ENCODE results near the gene ASB8. TPM values are rescaled to one million over a fixed set of nuclear protein-coding genes. Genes with fewer than 3 reads are reported as not detected.
"Not testable (repeated sequence)": the region's sequence is repeated elsewhere in the genome, so short reads cannot be mapped to it uniquely, and the experiment has no call there.

The ASB8 gene
- total RNA-seq, 1 experiment from 2014 or later = 14.0 TPM

- in situ Hi-C loops (cut with HindIII; ENCODE audit: low pct_unique_long_range_greater_than_20kb, low sequenced_read_pairs) = no loop called here
- DNase-seq (ENCODE audit: low read depth) = peak; percentile 92
These were observed 38.1 kb downstream of the ASB8 start, which contains the start of gene PFKM for GRCh38 chr12:48119078-48119833. Gene PFKM (plus strand): TSS chr12:48119364. CDS start chr12:48122775, 3,411 bp downstream.

GRCh38 chr12:48118284-48118871, 38.9 kb downstream of the ASB8 start:
- no peak for DNase-seq (ENCODE audit: low read depth)
- in situ Hi-C loops (cut with HindIII; ENCODE audit: low pct_unique_long_range_greater_than_20kb, low sequenced_read_pairs) = no loop called here

DNA sequence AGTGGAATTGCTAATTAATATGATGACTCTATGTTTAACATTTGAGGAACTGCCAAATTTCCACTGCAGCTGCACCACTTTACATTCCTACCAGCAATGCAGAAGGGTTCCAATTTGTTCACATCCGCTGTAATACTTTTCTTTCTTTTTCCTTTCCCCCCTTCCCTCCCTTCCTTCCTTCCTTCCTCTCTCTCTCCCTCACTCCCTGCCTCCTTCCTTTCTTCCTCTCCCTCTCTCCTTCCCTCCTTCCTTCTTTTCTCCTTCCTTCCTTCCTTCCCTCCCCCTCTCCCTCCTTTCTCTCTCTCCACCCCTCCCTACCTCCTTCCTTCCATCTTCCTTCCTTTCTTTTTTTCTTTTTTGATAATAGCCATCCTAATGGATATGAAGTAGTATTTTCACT, 41.4 kb downstream of the ASB8 start:
- no peak for DNase-seq (ENCODE audit: low read depth)
- in situ Hi-C loops (cut with HindIII; ENCODE audit: low pct_unique_long_range_greater_than_20kb, low sequenced_read_pairs) = no loop called here

DNA sequence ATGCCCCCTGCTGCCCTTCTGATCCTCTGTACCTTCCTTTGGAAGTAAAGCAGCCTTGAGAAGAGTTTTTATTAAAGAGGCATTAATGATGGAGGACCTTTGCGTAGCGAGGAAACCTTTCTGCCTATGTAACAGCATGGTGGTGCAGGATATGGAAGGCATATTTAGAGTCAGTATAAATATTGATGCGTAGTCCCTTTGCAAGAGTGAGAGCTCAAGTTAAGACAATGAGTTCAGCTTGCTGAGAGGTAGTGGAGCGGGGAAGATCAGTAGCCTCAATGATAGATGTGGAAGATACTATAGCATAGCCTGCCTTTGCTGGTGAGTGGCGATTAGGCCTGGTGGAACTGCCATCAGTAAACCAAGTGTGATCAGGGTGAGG, 46.0 kb downstream of the ASB8 start:
- in situ Hi-C loops (cut with HindIII; ENCODE audit: low pct_unique_long_range_greater_than_20kb, low sequenced_read_pairs); DNase-seq (ENCODE audit: low read depth): not testable (repeated sequence)

DNA sequence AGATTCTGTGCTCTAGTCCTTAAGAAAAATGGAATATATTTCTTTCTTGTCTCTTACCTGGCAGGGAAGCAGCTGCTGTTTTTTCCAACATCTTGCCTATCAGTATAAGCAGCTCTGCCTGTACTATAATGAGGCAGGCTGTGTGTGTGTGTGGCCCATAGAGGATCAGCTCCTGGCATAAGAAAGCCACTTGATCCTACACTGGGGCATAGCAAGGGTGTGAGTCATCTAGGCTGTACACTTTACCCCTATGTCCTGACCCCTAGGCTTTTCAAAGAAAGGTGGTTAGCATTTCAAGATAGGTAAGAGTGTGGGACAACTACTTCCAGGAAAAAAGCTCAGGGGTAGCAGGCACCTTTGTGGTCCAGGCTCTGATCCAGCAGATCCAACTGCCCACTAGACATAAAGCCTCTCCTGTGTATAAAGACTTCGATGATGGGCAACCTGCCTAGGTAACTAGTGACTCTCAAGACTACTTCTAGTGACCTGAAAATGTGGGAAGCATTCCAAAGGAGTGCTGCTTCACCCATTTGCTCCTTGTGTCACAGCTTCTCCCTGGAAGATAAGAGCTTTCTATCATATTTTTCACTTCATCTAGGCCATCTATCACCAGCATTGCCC, 46.5 kb downstream of the ASB8 start:
- no peak for DNase-seq (ENCODE audit: low read depth)
- in situ Hi-C loops (cut with HindIII; ENCODE audit: low pct_unique_long_range_greater_than_20kb, low sequenced_read_pairs) = no loop called here

DNA sequence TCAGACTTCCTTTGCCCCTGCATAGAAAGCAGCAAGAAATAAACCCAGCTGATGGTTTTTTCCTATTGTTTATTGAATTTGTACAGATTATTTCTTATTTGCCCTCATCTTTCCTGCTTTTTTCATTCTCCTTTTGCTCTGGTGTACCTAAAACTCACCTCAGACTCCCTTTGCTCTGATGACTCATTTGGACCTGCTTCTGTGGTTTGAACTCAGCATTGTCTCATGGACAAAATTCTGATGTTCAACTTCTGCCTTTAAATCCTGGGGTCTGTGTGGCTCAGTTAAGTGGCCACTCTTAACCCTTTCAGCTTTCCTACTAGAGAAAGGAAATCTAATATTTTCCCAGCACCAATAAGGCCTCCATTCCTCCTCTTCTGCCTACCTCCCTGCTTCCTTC, 47.9 kb downstream of the ASB8 start:
- no peak for DNase-seq (ENCODE audit: low read depth)
- in situ Hi-C loops (cut with HindIII; ENCODE audit: low pct_unique_long_range_greater_than_20kb, low sequenced_read_pairs) = no loop called here

- DNase-seq (ENCODE audit: low read depth) = no peak
- in situ Hi-C loops (cut with HindIII; ENCODE audit: low pct_unique_long_range_greater_than_20kb, low sequenced_read_pairs) = no loop called here
These were observed 50.4 kb downstream of the ASB8 start for GRCh38 chr12:48106681-48107613.

- in situ Hi-C loops (cut with HindIII; ENCODE audit: low pct_unique_long_range_greater_than_20kb, low sequenced_read_pairs) = no loop called here
- peak; percentile 89 for DNase-seq (ENCODE audit: low read depth)
These were observed 51.2 kb downstream of the ASB8 start, which contains the start of gene SENP1 for GRCh38 chr12:48105867-48106680. Gene SENP1 (minus strand): TSS chr12:48106079. CDS start chr12:48101472, 4,607 bp downstream.

- in situ Hi-C loops (cut with HindIII; ENCODE audit: low pct_unique_long_range_greater_than_20kb, low sequenced_read_pairs) = no loop called here
- no peak for DNase-seq (ENCODE audit: low read depth)
These were observed 51.9 kb downstream of the ASB8 start for GRCh38 chr12:48105321-48105866.

- in situ Hi-C loops (cut with HindIII; ENCODE audit: low pct_unique_long_range_greater_than_20kb, low sequenced_read_pairs) = no loop called here
- no peak for DNase-seq (ENCODE audit: low read depth)
These were observed 52.8 kb downstream of the ASB8 start for GRCh38 chr12:48104531-48104930.

Other genes with a start within 250 kb of the ASB8 start
- 212 and 223 TPM in 2 replicates for gene TMEM106C, start 193.9 kb downstream of the ASB8 start, total RNA-seq (2014; rRNA removed; shearing (Covaris generic); ENCODE audit: low replicate concordance)
- not detected in 2 replicates for gene COL2A1, start 153.0 kb downstream of the ASB8 start, total RNA-seq (2014; rRNA removed; shearing (Covaris generic); ENCODE audit: low replicate concordance)
- 18.4 and 23.3 TPM in 2 replicates for gene SENP1, start 51.4 kb downstream of the ASB8 start, total RNA-seq (2014; rRNA removed; shearing (Covaris generic); ENCODE audit: low replicate concordance)
- 65.4 and 193 TPM in 2 replicates for gene PFKM, start 38.2 kb downstream of the ASB8 start, total RNA-seq (2014; rRNA removed; shearing (Covaris generic); ENCODE audit: low replicate concordance)
- gene CCDC184, start 26.1 kb upstream of the ASB8 start, total RNA-seq (2014; rRNA removed; shearing (Covaris generic); ENCODE audit: low replicate concordance) = not detected in 2 replicates
- gene OR10AD1, start 45.8 kb upstream of the ASB8 start, total RNA-seq (2014; rRNA removed; shearing (Covaris generic); ENCODE audit: low replicate concordance) = not detected in 2 replicates
- gene ZNF641, start 193.4 kb upstream of the ASB8 start, total RNA-seq (2014; rRNA removed; shearing (Covaris generic); ENCODE audit: low replicate concordance) = 3.5 and 4.4 TPM in 2 replicates

Data from Caki2 (cell line).